ENCODE measurements around the gene RTN4RL1.

RTN4RL1 gene

GRCh38 chr17:2034806-2035540 lies 9.8 kb upstream of the RTN4RL1 start:
- H3K27ac ChIP-seq (ENCODE audit: low read depth, low read length), result no peak overlapping the region
- H3K9ac ChIP-seq (ENCODE audit: low read depth in 1 of 2, low read length in 2 of 2), result no peak overlapping the region
- no peaks in the 10 kb centered on the region for H3K27me3 ChIP-seq (ENCODE audit: control insufficient read depth in 1 of 2, insufficient read depth in 2 of 2, low read length in 2 of 2)
- peaks cover 6 to 9% of the 10 kb centered on the region in 2 donors for H3K4me1 ChIP-seq (ENCODE audit: control insufficient read depth in 1 of 2, insufficient read depth in 2 of 2, low read length in 2 of 2)
- H3K9me3 ChIP-seq (ENCODE audit: control insufficient read depth in 1 of 2, low read length in 2 of 2), result no peaks in the 10 kb centered on the region
- H3K4me3 ChIP-seq (ENCODE audit: low read depth in 1 of 2, low read length in 2 of 2), result no peak overlapping the region
- peaks cover 10 to 33% of the 10 kb centered on the region in 2 donors for H3K36me3 ChIP-seq (ENCODE audit: control insufficient read depth in 1 of 2, insufficient read depth in 2 of 2, low read length in 2 of 2)

GRCh38 chr17:2034157-2034556 lies 9.0 kb upstream of the RTN4RL1 start:
- Histone ChIP-seq H3K9me3 (ENCODE audit: control insufficient read depth in 1 of 2, low read length in 2 of 2) (no peaks in the 10 kb centered on the region), H3K4me3 (ENCODE audit: low read depth in 1 of 2, low read length in 2 of 2) (no peak overlapping the region), H3K9ac (ENCODE audit: low read depth in 1 of 2, low read length in 2 of 2) (no peak overlapping the region), H3K27me3 (ENCODE audit: control insufficient read depth in 1 of 2, insufficient read depth in 2 of 2, low read length in 2 of 2) (no peaks in the 10 kb centered on the region), H3K4me1 (ENCODE audit: control insufficient read depth in 1 of 2, insufficient read depth in 2 of 2, low read length in 2 of 2) (peaks cover 9% of the 10 kb centered on the region in 2 donors), H3K27ac (ENCODE audit: low read depth, low read length) (no peak overlapping the region), H3K36me3 (ENCODE audit: control insufficient read depth in 1 of 2, insufficient read depth in 2 of 2, low read length in 2 of 2) (peaks cover 10 to 33% of the 10 kb centered on the region in 2 donors)

GRCh38 chr17:2033153-2033552 lies 8.0 kb upstream of the RTN4RL1 start:
- Histone ChIP-seq H3K36me3 (ENCODE audit: control insufficient read depth in 1 of 2, insufficient read depth in 2 of 2, low read length in 2 of 2) (peaks cover 10 to 27% of the 10 kb centered on the region in 2 donors), H3K27me3 (ENCODE audit: control insufficient read depth in 1 of 2, insufficient read depth in 2 of 2, low read length in 2 of 2) (peaks cover 7 to 10% of the 10 kb centered on the region in 2 donors), H3K4me3 (ENCODE audit: low read depth in 1 of 2, low read length in 2 of 2) (no peak overlapping the region), H3K9ac (ENCODE audit: low read depth in 1 of 2, low read length in 2 of 2) (no peak overlapping the region), H3K4me1 (ENCODE audit: control insufficient read depth in 1 of 2, insufficient read depth in 2 of 2, low read length in 2 of 2) (peaks cover 9% of the 10 kb centered on the region in 2 donors), H3K9me3 (ENCODE audit: control insufficient read depth in 1 of 2, low read length in 2 of 2) (no peaks in the 10 kb centered on the region), H3K27ac (ENCODE audit: low read depth, low read length) (no peak overlapping the region)

- H3K4me1 ChIP-seq (ENCODE audit: control insufficient read depth in 1 of 2, insufficient read depth in 2 of 2, low read length in 2 of 2), result peaks cover 14% of the 10 kb centered on the region in 2 donors
- no peaks in the 10 kb centered on the region for H3K9me3 ChIP-seq (ENCODE audit: control insufficient read depth in 1 of 2, low read length in 2 of 2)
- no peak overlapping the region for H3K27ac ChIP-seq (ENCODE audit: low read depth, low read length)
Observed at GRCh38 chr17:2030779-2031163, 5.6 kb upstream of the RTN4RL1 start.

GRCh38 chr17:2029911-2030778 lies 5.0 kb upstream of the RTN4RL1 start, which contains the start of gene DPH1:
Gene DPH1, plus strand, starts transcription at chr17:2030153. Its CDS starts 17 bp downstream, at chr17:2030170.
- Histone ChIP-seq H3K4me1 (ENCODE audit: control insufficient read depth in 1 of 2, insufficient read depth in 2 of 2, low read length in 2 of 2) (peaks cover 16 to 18% of the 10 kb centered on the region in 2 donors), H3K36me3 (ENCODE audit: control insufficient read depth in 1 of 2, insufficient read depth in 2 of 2, low read length in 2 of 2) (peaks cover 0 to 3% of the 10 kb centered on the region in 2 donors), H3K4me3 (ENCODE audit: low read depth in 1 of 2, low read length in 2 of 2) (peak within 1 kb of the TSS; percentile 88 to 89), H3K27me3 (ENCODE audit: control insufficient read depth in 1 of 2, insufficient read depth in 2 of 2, low read length in 2 of 2) (peaks cover 19 to 29% of the 10 kb centered on the region in 2 donors), H3K9ac (ENCODE audit: low read depth in 1 of 2, low read length in 2 of 2) (peak within 1 kb of the TSS; percentile 59 to 77), H3K9me3 (ENCODE audit: control insufficient read depth in 1 of 2, low read length in 2 of 2) (no peaks in the 10 kb centered on the region), H3K27ac (ENCODE audit: low read depth, low read length) (no peak within 1 kb of the TSS)

More at GRCh38 chr17:2030779-2031163, 5.6 kb upstream of the RTN4RL1 start:
- Histone ChIP-seq H3K27me3 (ENCODE audit: control insufficient read depth in 1 of 2, insufficient read depth in 2 of 2, low read length in 2 of 2) (peaks cover 19 to 23% of the 10 kb centered on the region in 2 donors), H3K36me3 (ENCODE audit: control insufficient read depth in 1 of 2, insufficient read depth in 2 of 2, low read length in 2 of 2) (peaks cover 0 to 5% of the 10 kb centered on the region in 2 donors), H3K9ac (ENCODE audit: low read depth in 1 of 2, low read length in 2 of 2) (peak overlapping the region; percentile 59 to 77), H3K4me3 (ENCODE audit: low read depth in 1 of 2, low read length in 2 of 2) (peak overlapping the region; percentile 88 to 89)

GRCh38 chr17:2028737-2029136 lies 3.6 kb upstream of the RTN4RL1 start:
- H3K27ac ChIP-seq (ENCODE audit: low read depth, low read length), result no peak overlapping the region
- H3K27me3 ChIP-seq (ENCODE audit: control insufficient read depth in 1 of 2, insufficient read depth in 2 of 2, low read length in 2 of 2), result peaks cover 30 to 43% of the 10 kb centered on the region in 2 donors
- no peaks in the 10 kb centered on the region for H3K9me3 ChIP-seq (ENCODE audit: control insufficient read depth in 1 of 2, low read length in 2 of 2)
- H3K4me3 ChIP-seq (ENCODE audit: low read depth in 1 of 2, low read length in 2 of 2), result no peak overlapping the region
- peaks cover 0 to 3% of the 10 kb centered on the region in 2 donors for H3K36me3 ChIP-seq (ENCODE audit: control insufficient read depth in 1 of 2, insufficient read depth in 2 of 2, low read length in 2 of 2)
- H3K9ac ChIP-seq (ENCODE audit: low read depth in 1 of 2, low read length in 2 of 2), result no peak overlapping the region
- H3K4me1 ChIP-seq (ENCODE audit: control insufficient read depth in 1 of 2, insufficient read depth in 2 of 2, low read length in 2 of 2), result peaks cover 22 to 25% of the 10 kb centered on the region in 2 donors

- Histone ChIP-seq H3K4me1 (ENCODE audit: control insufficient read depth in 1 of 2, insufficient read depth in 2 of 2, low read length in 2 of 2) (peaks cover 22 to 25% of the 10 kb centered on the region in 2 donors), H3K4me3 (ENCODE audit: low read depth in 1 of 2, low read length in 2 of 2) (no peak overlapping the region), H3K9me3 (ENCODE audit: control insufficient read depth in 1 of 2, low read length in 2 of 2) (no peaks in the 10 kb centered on the region), H3K27me3 (ENCODE audit: control insufficient read depth in 1 of 2, insufficient read depth in 2 of 2, low read length in 2 of 2) (peaks cover 32 to 48% of the 10 kb centered on the region in 2 donors), H3K36me3 (ENCODE audit: control insufficient read depth in 1 of 2, insufficient read depth in 2 of 2, low read length in 2 of 2) (no peaks in the 10 kb centered on the region), H3K27ac (ENCODE audit: low read depth, low read length) (no peak overlapping the region), H3K9ac (ENCODE audit: low read depth in 1 of 2, low read length in 2 of 2) (no peak overlapping the region)
Observed at GRCh38 chr17:2028234-2028614, 3.1 kb upstream of the RTN4RL1 start.

GRCh38 chr17:2027528-2028233 lies 2.5 kb upstream of the RTN4RL1 start:
- no peaks in the 10 kb centered on the region for H3K9me3 ChIP-seq (ENCODE audit: control insufficient read depth in 1 of 2, low read length in 2 of 2)
- peaks cover 38 to 53% of the 10 kb centered on the region in 2 donors for H3K27me3 ChIP-seq (ENCODE audit: control insufficient read depth in 1 of 2, insufficient read depth in 2 of 2, low read length in 2 of 2)
- H3K4me1 ChIP-seq (ENCODE audit: control insufficient read depth in 1 of 2, insufficient read depth in 2 of 2, low read length in 2 of 2), result peaks cover 22 to 25% of the 10 kb centered on the region in 2 donors
- no peak overlapping the region for H3K27ac ChIP-seq (ENCODE audit: low read depth, low read length)
- no peaks in the 10 kb centered on the region for H3K36me3 ChIP-seq (ENCODE audit: control insufficient read depth in 1 of 2, insufficient read depth in 2 of 2, low read length in 2 of 2)
- no peak overlapping the region for H3K9ac ChIP-seq (ENCODE audit: low read depth in 1 of 2, low read length in 2 of 2)
- no peak overlapping the region for H3K4me3 ChIP-seq (ENCODE audit: low read depth in 1 of 2, low read length in 2 of 2)

GRCh38 chr17:2025622-2026309 lies 632 bp upstream of the RTN4RL1 start:
- Histone ChIP-seq H3K27me3 (ENCODE audit: control insufficient read depth in 1 of 2, insufficient read depth in 2 of 2, low read length in 2 of 2) (peaks cover 42 to 61% of the 10 kb centered on the region in 2 donors), H3K9ac (ENCODE audit: low read depth in 1 of 2, low read length in 2 of 2) (peak overlapping the region in 1 of 2 donors; percentile 25)

More at GRCh38 chr17:2025622-2026309, 632 bp upstream of the RTN4RL1 start:
- H3K36me3 ChIP-seq (ENCODE audit: control insufficient read depth in 1 of 2, insufficient read depth in 2 of 2, low read length in 2 of 2), result no peaks in the 10 kb centered on the region
- H3K27ac ChIP-seq (ENCODE audit: low read depth, low read length), result no peak overlapping the region
- H3K9me3 ChIP-seq (ENCODE audit: control insufficient read depth in 1 of 2, low read length in 2 of 2), result no peaks in the 10 kb centered on the region
- H3K4me3 ChIP-seq (ENCODE audit: low read depth in 1 of 2, low read length in 2 of 2), result peak overlapping the region; percentile 50 to 64
- H3K4me1 ChIP-seq (ENCODE audit: control insufficient read depth in 1 of 2, insufficient read depth in 2 of 2, low read length in 2 of 2), result peaks cover 16 to 22% of the 10 kb centered on the region in 2 donors
